ENCODE results near the gene APLP2. TPM values are rescaled to one million over a fixed set of nuclear protein-coding genes. Genes with fewer than 3 reads are reported as not detected.

The APLP2 gene
- polyA plus RNA-seq, 1 donor: 122 TPM

GRCh38 chr11:130145975-130146776 is 76.5 kb downstream of the APLP2 start:
- no peak for DNase-seq (ENCODE audit: low read depth)

- DNase-seq (ENCODE audit: low read depth): peak; percentile 29
These were observed 77.1 kb downstream of the APLP2 start for GRCh38 chr11:130146796-130147195.

GRCh38 chr11:130148796-130149326 is 79.2 kb downstream of the APLP2 start:
- no peak for DNase-seq (ENCODE audit: low read depth)

GRCh38 chr11:130150790-130151189 is 81.1 kb downstream of the APLP2 start:
- no peak for DNase-seq (ENCODE audit: low read depth)

- no peak for DNase-seq (ENCODE audit: low read depth)
These were observed 81.5 kb downstream of the APLP2 start for GRCh38 chr11:130151196-130151595.

- no peak for DNase-seq (ENCODE audit: low read depth)
These were observed 86.7 kb downstream of the APLP2 start for GRCh38 chr11:130156108-130157022.

GRCh38 chr11:130157101-130157500 is 87.4 kb downstream of the APLP2 start:
- no peak for DNase-seq (ENCODE audit: low read depth)

- DNase-seq (ENCODE audit: low read depth): no peak
These were observed 88.1 kb downstream of the APLP2 start for GRCh38 chr11:130157840-130158239.

GRCh38 chr11:130159139-130159538 is 89.4 kb downstream of the APLP2 start:
- no peak for DNase-seq (ENCODE audit: low read depth)

GRCh38 chr11:130159657-130160497 is 90.2 kb downstream of the APLP2 start, which contains the start of gene ST14:
Gene ST14, plus strand, starts transcription at chr11:130159782. Its CDS starts 198 bp downstream, at chr11:130159980.
- DNase-seq (ENCODE audit: low read depth): no peak

GRCh38 chr11:130160498-130161155 is 90.9 kb downstream of the APLP2 start:
- DNase-seq (ENCODE audit: low read depth): no peak

- no peak for DNase-seq (ENCODE audit: low read depth)
These were observed 91.9 kb downstream of the APLP2 start for GRCh38 chr11:130161441-130162145.

- no peak for DNase-seq (ENCODE audit: low read depth)
These were observed 93.0 kb downstream of the APLP2 start for GRCh38 chr11:130162733-130163132.

GRCh38 chr11:130163346-130164220 is 93.9 kb downstream of the APLP2 start:
- DNase-seq (ENCODE audit: low read depth): no peak

GRCh38 chr11:130164221-130164570 is 94.5 kb downstream of the APLP2 start:
- no peak for DNase-seq (ENCODE audit: low read depth)

- DNase-seq (ENCODE audit: low read depth): no peak
These were observed 96.1 kb downstream of the APLP2 start for GRCh38 chr11:130165601-130166456.

GRCh38 chr11:130166457-130166784 is 96.7 kb downstream of the APLP2 start:
- DNase-seq (ENCODE audit: low read depth): no peak

- DNase-seq (ENCODE audit: low read depth): no peak
These were observed 97.5 kb downstream of the APLP2 start for GRCh38 chr11:130167146-130167545.

Data from forelimb muscle (tissue), 1 donor.